Thyroid gland (tissue), 4 donors: ENCODE results near the gene SLC3A2. TPM values are rescaled to one million over a fixed set of nuclear protein-coding genes. Genes with fewer than 3 reads are reported as not detected.

ENCODE experiments used
- DNase-seq, 2 donors: peaks; one replicate each; pipeline ENCODE4 v3.0.0-alpha.2; 2019
- H3K27ac ChIP-seq, 3 donors: fragments of 200-600 bp; sonication (generic); 1 replicate in 2 of 3; 2 replicates in 1 of 3; pipeline ENCODE4 v1.5.1; 2016 to 2019; ENCODE audit warnings: mild to moderate bottlenecking in 1 of 3, moderate library complexity in 1 of 3
- H3K27me3 ChIP-seq: fragments of 200-600 bp; sonication (generic); one replicate; pipeline ENCODE4 v1.5.1; 2019
- H3K36me3 ChIP-seq, 2 donors: fragments of 200-600 bp; sonication (generic); one replicate each; pipeline ENCODE4 v1.5.1; 2016 to 2019
- H3K4me1 ChIP-seq, 2 donors: fragments of 200-600 bp; sonication (generic); one replicate each; pipeline ENCODE4 v1.5.1; 2017 to 2019
- H3K4me3 ChIP-seq, 3 donors: fragments of 200-600 bp; sonication (generic); replicated peaks in 1 of 3; 1 replicate in 2 of 3; 2 replicates in 1 of 3; pipeline ENCODE4 v1.5.1; 2016; ENCODE audit warnings: mild to moderate bottlenecking in 1 of 3
- H3K9me3 ChIP-seq: fragments of 200-600 bp; sonication (generic); one replicate; pipeline ENCODE4 v1.5.1; 2017
- CTCF ChIP-seq, 6 experiments: fragments of 200-600 bp in 3 of 6; fragments of 450-650 bp in 3 of 6; sonication (generic) in 3 of 6; IDR thresholded peaks; one replicate each; pipeline ENCODE4 v1.5.1; 2016 to 2019; ENCODE audit warnings: antibody characterized with exemption in 6 of 6, mild to moderate bottlenecking in 2 of 6, inconsistent platforms in 1 of 6, moderate library complexity in 1 of 6
- POLR2A ChIP-seq, 2 donors: fragments of 450-650 bp; IDR thresholded peaks; one replicate each; pipeline ENCODE4 v1.6.1; 2017; ENCODE audit warnings: antibody characterized with exemption in 2 of 2, mild to moderate bottlenecking in 2 of 2, moderate library complexity in 1 of 2
- WGBS, 2 donors: methylation state at CpG; one replicate each; pipeline ENCODE4 v1.1.5; 2017; 5-methylcytosine and 5-hydroxymethylcytosine counted together
- intact Hi-C: fragments of 100-400 bp; cut with DNase I; formaldehyde crosslinking; loops from one replicate; pipeline ENCODE4 v1.15.1; 2023
- total RNA-seq, 4 donors: library from RNA; depleted of rRNA; stranded (reverse); fragments of >200 nt; gene quantifications; one replicate each; pipeline ENCODE4 v1.2.3, GENCODE V29; 2016

SLC3A2 gene
- total RNA-seq, 4 donors from 2014 or later = 145 to 295 (median 159) TPM

DNA sequence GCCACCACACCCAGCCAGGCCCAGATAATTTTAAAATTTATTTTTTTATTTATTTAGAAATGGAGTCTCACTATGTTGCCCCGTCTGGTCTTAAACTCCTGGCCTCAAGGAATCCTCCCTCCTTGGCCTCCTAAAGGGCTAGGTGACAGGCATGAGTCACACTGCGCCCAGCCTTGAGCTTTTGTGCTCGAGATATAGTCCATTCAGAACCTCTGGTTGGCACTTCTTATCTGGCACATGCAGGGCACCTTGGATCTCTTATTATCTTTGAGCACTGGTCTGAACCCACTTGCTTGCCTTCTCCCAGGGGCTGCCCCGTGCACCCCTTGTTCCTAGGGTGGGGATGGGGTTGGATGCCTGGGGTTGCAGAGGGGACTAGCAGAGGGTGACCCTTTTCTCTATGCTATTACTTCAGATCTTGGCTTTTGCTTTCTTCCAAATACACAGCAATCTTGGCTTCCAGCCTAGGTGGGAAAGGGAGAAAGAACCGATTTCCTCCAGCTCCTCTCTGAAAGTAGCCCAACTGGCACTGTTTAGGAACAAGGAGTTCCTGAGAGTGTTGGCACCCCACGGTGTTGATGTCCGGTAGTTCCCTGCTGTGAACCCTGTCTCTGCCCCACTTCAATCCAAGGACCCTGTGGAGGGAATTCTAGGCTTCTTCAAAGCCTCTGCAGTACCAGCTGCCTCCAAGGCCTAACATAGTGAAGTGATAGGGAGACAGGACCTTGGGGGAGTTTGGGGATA lies 1.3 kb upstream of the SLC3A2 start:
- Histone ChIP-seq H3K36me3 (peaks cover 18 to 19% of the 10 kb centered on the region in 2 donors), H3K27ac (peak overlapping the region; percentile 96 to 99 (median 99)), H3K4me1 (peaks cover 33 to 40% of the 10 kb centered on the region in 2 donors), H3K27me3 (no peaks in the 10 kb centered on the region), H3K4me3 (peak overlapping the region in 1 of 3 donors; percentile 94), H3K9me3 (no peaks in the 10 kb centered on the region)
- WGBS, 2 donors = 40 to 45% methylated on average over 7 of the region's 7 CpGs
- peak in 1 of 2 donors; percentile 5 for TF ChIP-seq POLR2A (IDR thresholded peaks at IDR 0.05)
- TF ChIP-seq CTCF (IDR thresholded peaks at IDR 0.05) = no peak
- peak; percentile 93 to 94 for DNase-seq
- intact Hi-C loops = no loop called here

GRCh38 chr11:62880231-62880802 lies 379 bp upstream of the SLC3A2 start:
- Histone ChIP-seq H3K27me3 (no peaks in the 10 kb centered on the region), H3K36me3 (peaks cover 26 to 28% of the 10 kb centered on the region in 2 donors), H3K9me3 (no peaks in the 10 kb centered on the region), H3K27ac (peak overlapping the region; percentile 96 to 99 (median 99)), H3K4me3 (peak overlapping the region; percentile 85 to 99 (median 94)), H3K4me1 (peaks cover 33 to 48% of the 10 kb centered on the region in 2 donors)
- intact Hi-C loops = no loop called here
- WGBS, 2 donors = 0% methylated on average over 16 of the region's 16 CpGs
- peak; percentile 88 to 91 for DNase-seq
- no peak for TF ChIP-seq POLR2A (IDR thresholded peaks at IDR 0.05)
- TF ChIP-seq CTCF (IDR thresholded peaks at IDR 0.05) = no peak

GRCh38 chr11:62881579-62882430 lies 1.1 kb downstream of the SLC3A2 start:
- intact Hi-C loops = no loop called here
- TF ChIP-seq POLR2A (IDR thresholded peaks at IDR 0.05) = no peak

DNA sequence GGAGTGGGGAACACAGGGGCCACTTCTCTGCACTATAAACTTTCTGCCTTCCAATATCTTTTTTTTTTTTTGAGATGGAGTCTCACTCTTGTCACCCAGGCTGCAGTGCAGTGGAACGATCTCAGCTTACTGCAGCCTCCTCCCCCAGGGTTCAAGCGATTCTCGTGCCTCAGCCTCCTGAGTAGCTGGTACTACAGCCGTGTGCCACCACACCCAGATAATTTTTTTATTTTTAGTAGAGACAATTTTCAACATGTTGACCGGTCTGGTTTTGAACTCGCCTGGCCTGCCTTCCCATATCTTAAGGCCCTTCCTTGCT lies 1.7 kb downstream of the SLC3A2 start:
- peak overlapping the region; percentile 96 to 99 (median 99) for H3K27ac ChIP-seq
- H3K27me3 ChIP-seq = no peaks in the 10 kb centered on the region
- intact Hi-C loops = no loop called here
- H3K4me3 ChIP-seq = peak overlapping the region; percentile 2 to 94 (median 85)
- 42 to 54% methylated on average over 6 of the region's 6 CpGs for WGBS, 2 donors
- peaks cover 47 to 49% of the 10 kb centered on the region in 2 donors for H3K36me3 ChIP-seq
- H3K9me3 ChIP-seq = no peaks in the 10 kb centered on the region
- H3K4me1 ChIP-seq = peaks cover 33 to 59% of the 10 kb centered on the region in 2 donors
- no peak for TF ChIP-seq POLR2A (IDR thresholded peaks at IDR 0.05)
- no peak for TF ChIP-seq CTCF (IDR thresholded peaks at IDR 0.05)
- no peak for DNase-seq

More at GRCh38 chr11:62881579-62882430, 1.1 kb downstream of the SLC3A2 start:
- no peaks in the 10 kb centered on the region for H3K9me3 ChIP-seq
- H3K4me3 ChIP-seq = peak overlapping the region; percentile 85 to 99 (median 94)
- peak; percentile 97 to 98 for DNase-seq
- H3K27ac ChIP-seq = peak overlapping the region; percentile 96 to 99 (median 99)
- 3% methylated on average over 21 of the region's 21 CpGs for WGBS, 2 donors
- peaks cover 41 to 43% of the 10 kb centered on the region in 2 donors for H3K36me3 ChIP-seq
- peaks cover 33 to 59% of the 10 kb centered on the region in 2 donors for H3K4me1 ChIP-seq
- no peaks in the 10 kb centered on the region for H3K27me3 ChIP-seq

DNA sequence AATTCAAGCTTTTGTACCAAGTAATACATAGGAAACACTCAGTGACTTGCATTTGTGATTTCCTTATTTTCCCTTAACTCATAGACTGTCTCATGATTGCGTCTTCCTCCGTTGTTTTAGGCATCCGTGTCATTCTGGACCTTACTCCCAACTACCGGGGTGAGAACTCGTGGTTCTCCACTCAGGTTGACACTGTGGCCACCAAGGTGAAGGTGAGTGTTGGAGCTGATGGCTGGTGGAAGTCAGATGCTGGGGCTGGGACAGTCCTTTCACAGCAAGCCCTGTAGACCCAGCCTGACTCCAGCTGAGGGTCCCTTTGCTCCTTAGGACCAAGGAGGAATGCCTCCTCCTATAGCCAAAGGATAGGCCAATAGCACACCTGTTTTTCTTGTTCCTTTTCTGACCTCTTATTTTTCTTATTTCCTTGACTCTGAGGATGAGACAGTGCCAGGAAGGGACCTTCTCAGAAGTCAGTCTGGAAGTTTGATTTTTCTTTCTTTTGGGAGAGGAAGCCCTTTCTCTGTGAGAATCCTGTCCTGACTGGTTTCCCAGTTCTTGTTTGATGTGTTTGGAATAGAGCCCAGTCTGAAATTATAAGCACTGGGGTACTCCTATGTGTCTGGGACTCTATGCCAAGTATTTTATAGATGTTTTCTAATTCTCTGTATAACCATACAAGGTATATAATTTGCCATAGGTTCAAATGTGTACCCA lies 2.2 kb downstream of the SLC3A2 start:
- H3K4me3 ChIP-seq = peak overlapping the region; percentile 2 to 94 (median 85)
- H3K4me1 ChIP-seq = peaks cover 33 to 59% of the 10 kb centered on the region in 2 donors
- H3K9me3 ChIP-seq = no peaks in the 10 kb centered on the region
- H3K27me3 ChIP-seq = no peaks in the 10 kb centered on the region
- no peak for DNase-seq
- H3K36me3 ChIP-seq = peaks cover 53 to 55% of the 10 kb centered on the region in 2 donors
- WGBS, 2 donors = 59 to 65% methylated on average over 5 of the region's 5 CpGs
- peak overlapping the region; percentile 96 to 99 (median 99) for H3K27ac ChIP-seq
- no peak for TF ChIP-seq CTCF (IDR thresholded peaks at IDR 0.05)
- intact Hi-C loops = no loop called here
